ENCODE data around the gene OSER1. TPM values are rescaled to one million over a fixed set of nuclear protein-coding genes. Genes with fewer than 3 reads are reported as not detected.

Gene OSER1
- polyA plus RNA-seq, 1 donor (not counting 4 experiments of a cell fraction or from before 2014, with no cell fraction given): 41.5 TPM

DNA sequence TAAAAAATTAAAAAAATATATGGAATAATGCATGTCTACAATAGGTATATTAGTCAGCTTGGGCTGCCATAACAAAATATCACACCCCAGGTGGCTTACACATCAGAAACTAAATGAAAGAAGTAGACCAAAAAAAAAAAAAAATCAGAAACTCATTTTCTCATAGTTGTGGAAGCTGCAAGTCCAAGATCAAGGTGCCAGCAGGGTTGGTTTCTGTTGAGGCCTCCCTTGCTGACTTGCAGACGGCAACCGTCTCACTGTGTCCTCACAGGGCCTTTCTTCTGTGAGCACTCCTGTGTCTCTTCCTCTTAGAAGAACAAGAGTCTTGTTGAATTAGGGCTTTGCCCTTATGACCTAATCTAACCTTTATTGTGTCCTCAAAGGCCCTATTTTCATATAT is 25.1 kb upstream of the OSER1 start:
- no peaks in the 10 kb centered on the region for H3K79me2 ChIP-seq (ENCODE audit: control insufficient read depth, insufficient read depth, low read length)
- H3K27ac ChIP-seq (ENCODE audit: control insufficient read depth, insufficient read depth, low read length): no peak overlapping the region
- H3K9me3 ChIP-seq (ENCODE audit: control insufficient read depth, low read depth, low read length): no peaks in the 10 kb centered on the region
- dilution Hi-C loops (cut with MboI; ENCODE audit: extremely low pct_ligation_motif_present, low sequenced_read_pairs): no loop called here
- DNase-seq (ENCODE audit: low read depth, low spot score) (no peak), FAIRE-seq (no peak)
- no peaks in the 10 kb centered on the region for H3K27me3 ChIP-seq (ENCODE audit: control insufficient read depth, extremely low read depth, insufficient read depth, low read length)
- H3K4me2 ChIP-seq (ENCODE audit: control insufficient read depth, extremely low read depth, insufficient read depth, low read depth, low read length): no peak overlapping the region
- no peaks in the 10 kb centered on the region for H3K9me1 ChIP-seq (ENCODE audit: control insufficient read depth, extremely low read depth, insufficient read depth, low read length)
- H3K36me3 ChIP-seq (ENCODE audit: control insufficient read depth in 2 of 2, extremely low read depth in 1 of 2, insufficient read depth in 2 of 2, low read length in 2 of 2): no peaks in the 10 kb centered on the region
- H3K4me1 ChIP-seq (ENCODE audit: control insufficient read depth, extremely low read depth, insufficient read depth, low read length): no peaks in the 10 kb centered on the region
- H3K4me3 ChIP-seq (ENCODE audit: control insufficient read depth in 2 of 3, extremely low read depth in 1 of 3, insufficient read depth in 2 of 3, low read depth in 1 of 3, low read length in 3 of 3): no peak overlapping the region
- H3K9ac ChIP-seq (ENCODE audit: control insufficient read depth, extremely low read depth, insufficient read depth, low read length): no peak overlapping the region
- TF ChIP-seq, protein P1, sequence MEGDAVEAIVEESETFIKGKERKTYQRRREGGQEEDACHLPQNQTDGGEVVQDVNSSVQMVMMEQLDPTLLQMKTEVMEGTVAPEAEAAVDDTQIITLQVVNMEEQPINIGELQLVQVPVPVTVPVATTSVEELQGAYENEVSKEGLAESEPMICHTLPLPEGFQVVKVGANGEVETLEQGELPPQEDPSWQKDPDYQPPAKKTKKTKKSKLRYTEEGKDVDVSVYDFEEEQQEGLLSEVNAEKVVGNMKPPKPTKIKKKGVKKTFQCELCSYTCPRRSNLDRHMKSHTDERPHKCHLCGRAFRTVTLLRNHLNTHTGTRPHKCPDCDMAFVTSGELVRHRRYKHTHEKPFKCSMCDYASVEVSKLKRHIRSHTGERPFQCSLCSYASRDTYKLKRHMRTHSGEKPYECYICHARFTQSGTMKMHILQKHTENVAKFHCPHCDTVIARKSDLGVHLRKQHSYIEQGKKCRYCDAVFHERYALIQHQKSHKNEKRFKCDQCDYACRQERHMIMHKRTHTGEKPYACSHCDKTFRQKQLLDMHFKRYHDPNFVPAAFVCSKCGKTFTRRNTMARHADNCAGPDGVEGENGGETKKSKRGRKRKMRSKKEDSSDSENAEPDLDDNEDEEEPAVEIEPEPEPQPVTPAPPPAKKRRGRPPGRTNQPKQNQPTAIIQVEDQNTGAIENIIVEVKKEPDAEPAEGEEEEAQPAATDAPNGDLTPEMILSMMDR (optimal IDR thresholded peaks at IDR 0.05 in 1 of 3, IDR thresholded peaks at IDR 0.05 in 1 of 3, conservative IDR thresholded peaks at IDR 0.05 in 1 of 3; ENCODE audit: extremely low read depth in 1 of 3, insufficient read depth in 2 of 3, low read length in 3 of 3): no peak
- no peak for TF ChIP-seq EZH2 (IDR thresholded peaks at IDR 0.05; ENCODE audit: low read length)
- no peak overlapping the region for H2AFZ ChIP-seq (ENCODE audit: control insufficient read depth, low read length)
- H4K20me1 ChIP-seq (ENCODE audit: control insufficient read depth, extremely low read depth, insufficient read depth, low read length): no peaks in the 10 kb centered on the region

DNA sequence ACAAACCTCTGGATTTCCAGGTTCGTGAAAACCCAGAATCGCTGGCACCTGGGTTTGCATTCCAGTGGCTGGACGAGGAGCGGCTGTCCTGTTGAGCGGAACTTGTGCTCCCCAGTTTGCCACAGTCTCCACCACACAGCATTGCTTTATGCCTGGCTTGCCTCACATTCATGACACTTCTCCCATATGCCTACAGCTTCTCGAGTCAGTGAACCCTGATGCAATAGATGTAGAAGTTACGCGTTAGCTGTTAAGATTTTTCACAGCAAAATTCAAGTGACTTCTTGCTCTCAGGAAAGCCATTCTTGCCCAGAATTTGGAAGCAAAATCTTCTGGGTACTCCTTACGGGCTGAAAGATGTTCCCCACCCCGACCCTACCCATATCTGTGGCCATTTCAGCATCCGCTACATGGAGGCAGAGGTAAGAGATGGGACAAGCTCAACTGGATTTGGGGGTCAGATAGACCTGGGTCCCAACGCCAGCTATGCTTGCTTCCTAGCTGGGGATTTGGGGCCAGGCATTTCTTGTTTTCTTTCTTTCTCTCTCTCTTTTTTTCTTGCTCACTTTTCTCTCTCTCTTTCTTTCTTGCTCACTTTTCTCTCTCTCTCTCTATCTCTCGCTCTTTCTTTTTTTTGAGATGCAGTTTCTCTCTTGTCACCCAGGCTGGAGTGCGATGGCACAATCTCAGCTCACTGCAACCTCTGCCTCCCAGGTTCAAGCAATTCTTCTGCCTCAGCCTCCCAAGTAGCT is 24.2 kb upstream of the OSER1 start:
- no peak overlapping the region for H3K27ac ChIP-seq (ENCODE audit: control insufficient read depth, insufficient read depth, low read length)
- no peak for TF ChIP-seq EZH2 (IDR thresholded peaks at IDR 0.05; ENCODE audit: low read length)
- TF ChIP-seq, protein P1 (optimal IDR thresholded peaks at IDR 0.05 in 1 of 3, IDR thresholded peaks at IDR 0.05 in 1 of 3, conservative IDR thresholded peaks at IDR 0.05 in 1 of 3; ENCODE audit: extremely low read depth in 1 of 3, insufficient read depth in 2 of 3, low read length in 3 of 3): no peak
- H3K36me3 ChIP-seq (ENCODE audit: control insufficient read depth in 2 of 2, extremely low read depth in 1 of 2, insufficient read depth in 2 of 2, low read length in 2 of 2): no peaks in the 10 kb centered on the region
- no peak overlapping the region for H3K9ac ChIP-seq (ENCODE audit: control insufficient read depth, extremely low read depth, insufficient read depth, low read length)
- dilution Hi-C loops (cut with MboI; ENCODE audit: extremely low pct_ligation_motif_present, low sequenced_read_pairs): no loop called here
- no peaks in the 10 kb centered on the region for H3K27me3 ChIP-seq (ENCODE audit: control insufficient read depth, extremely low read depth, insufficient read depth, low read length)
- DNase-seq (ENCODE audit: low read depth, low spot score): no peak
- no peak overlapping the region for H3K4me3 ChIP-seq (ENCODE audit: control insufficient read depth in 2 of 3, extremely low read depth in 1 of 3, insufficient read depth in 2 of 3, low read depth in 1 of 3, low read length in 3 of 3)
- no peak for FAIRE-seq
- no peaks in the 10 kb centered on the region for H3K9me1 ChIP-seq (ENCODE audit: control insufficient read depth, extremely low read depth, insufficient read depth, low read length)
- H3K4me2 ChIP-seq (ENCODE audit: control insufficient read depth, extremely low read depth, insufficient read depth, low read depth, low read length): no peak overlapping the region
- no peaks in the 10 kb centered on the region for H4K20me1 ChIP-seq (ENCODE audit: control insufficient read depth, extremely low read depth, insufficient read depth, low read length)
- H2AFZ ChIP-seq (ENCODE audit: control insufficient read depth, low read length): no peak overlapping the region
- H3K4me1 ChIP-seq (ENCODE audit: control insufficient read depth, extremely low read depth, insufficient read depth, low read length): no peaks in the 10 kb centered on the region
- no peaks in the 10 kb centered on the region for H3K9me3 ChIP-seq (ENCODE audit: control insufficient read depth, low read depth, low read length)
- H3K79me2 ChIP-seq (ENCODE audit: control insufficient read depth, insufficient read depth, low read length): no peaks in the 10 kb centered on the region
